ENCODE data around the gene HELT.

DNA sequence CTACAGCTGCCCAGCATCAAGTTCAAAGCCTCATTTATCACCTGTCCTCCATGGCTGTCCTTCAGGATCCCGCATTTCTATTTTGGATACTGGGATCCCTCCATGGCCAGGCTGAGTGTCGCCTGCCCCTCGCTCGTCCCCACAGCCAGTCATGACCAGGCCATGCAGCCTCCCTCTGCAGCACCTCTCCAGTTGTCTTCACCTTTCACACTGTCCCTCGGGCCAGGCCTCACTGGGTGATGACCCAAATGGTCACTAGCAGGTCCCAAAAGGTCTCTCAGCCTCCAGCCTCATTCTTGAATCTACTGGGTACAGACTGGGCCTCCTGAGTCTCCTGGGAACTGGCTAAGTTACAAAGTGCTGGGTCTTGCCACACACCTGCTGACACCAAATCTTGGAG lies 48.7 kb upstream of the HELT start:
- TF ChIP-seq, protein P1, sequence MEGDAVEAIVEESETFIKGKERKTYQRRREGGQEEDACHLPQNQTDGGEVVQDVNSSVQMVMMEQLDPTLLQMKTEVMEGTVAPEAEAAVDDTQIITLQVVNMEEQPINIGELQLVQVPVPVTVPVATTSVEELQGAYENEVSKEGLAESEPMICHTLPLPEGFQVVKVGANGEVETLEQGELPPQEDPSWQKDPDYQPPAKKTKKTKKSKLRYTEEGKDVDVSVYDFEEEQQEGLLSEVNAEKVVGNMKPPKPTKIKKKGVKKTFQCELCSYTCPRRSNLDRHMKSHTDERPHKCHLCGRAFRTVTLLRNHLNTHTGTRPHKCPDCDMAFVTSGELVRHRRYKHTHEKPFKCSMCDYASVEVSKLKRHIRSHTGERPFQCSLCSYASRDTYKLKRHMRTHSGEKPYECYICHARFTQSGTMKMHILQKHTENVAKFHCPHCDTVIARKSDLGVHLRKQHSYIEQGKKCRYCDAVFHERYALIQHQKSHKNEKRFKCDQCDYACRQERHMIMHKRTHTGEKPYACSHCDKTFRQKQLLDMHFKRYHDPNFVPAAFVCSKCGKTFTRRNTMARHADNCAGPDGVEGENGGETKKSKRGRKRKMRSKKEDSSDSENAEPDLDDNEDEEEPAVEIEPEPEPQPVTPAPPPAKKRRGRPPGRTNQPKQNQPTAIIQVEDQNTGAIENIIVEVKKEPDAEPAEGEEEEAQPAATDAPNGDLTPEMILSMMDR (IDR thresholded peaks at IDR 0.05; ENCODE audit: low read depth, low read length), result no peak
- TF ChIP-seq POLR2A (IDR thresholded peaks at IDR 0.05; ENCODE audit: extremely low read depth, insufficient read length), result no peak
